ENCODE measurements around the gene PPP6R3.
"Not testable (repeated sequence)": the region's sequence is repeated elsewhere in the genome, so short reads cannot be mapped to it uniquely, and the experiment has no call there.

The PPP6R3 gene

GRCh38 chr11:68523033-68523432 lies 62.5 kb downstream of the PPP6R3 start:
- in situ Hi-C loops (cut with MboI; ENCODE audit: low sequenced_read_pairs) = no loop called here

GRCh38 chr11:68523743-68524142 lies 63.2 kb downstream of the PPP6R3 start:
- in situ Hi-C loops (cut with MboI; ENCODE audit: low sequenced_read_pairs) = no loop called here

GRCh38 chr11:68524213-68524612 lies 63.7 kb downstream of the PPP6R3 start:
- in situ Hi-C loops (cut with MboI; ENCODE audit: low sequenced_read_pairs) = no loop called here

GRCh38 chr11:68524681-68525080 lies 64.1 kb downstream of the PPP6R3 start:
- in situ Hi-C loops (cut with MboI; ENCODE audit: low sequenced_read_pairs) = no loop called here

- in situ Hi-C loops (cut with MboI; ENCODE audit: low sequenced_read_pairs) = no loop called here
Observed at GRCh38 chr11:68525336-68525735, 64.8 kb downstream of the PPP6R3 start.

- in situ Hi-C loops (cut with MboI; ENCODE audit: low sequenced_read_pairs) = no loop called here
Observed at GRCh38 chr11:68525930-68526329, 65.4 kb downstream of the PPP6R3 start.

- in situ Hi-C loops (cut with MboI; ENCODE audit: low sequenced_read_pairs) = no loop called here
Observed at GRCh38 chr11:68527585-68527984, 67.0 kb downstream of the PPP6R3 start.

GRCh38 chr11:68528630-68529029 lies 68.1 kb downstream of the PPP6R3 start:
- in situ Hi-C loops (cut with MboI; ENCODE audit: low sequenced_read_pairs) = no loop called here

GRCh38 chr11:68531129-68531693 lies 70.7 kb downstream of the PPP6R3 start:
- in situ Hi-C loops (cut with MboI; ENCODE audit: low sequenced_read_pairs) = no loop called here

- in situ Hi-C loops (cut with MboI; ENCODE audit: low sequenced_read_pairs) = no loop called here
Observed at GRCh38 chr11:68532727-68533369, 72.3 kb downstream of the PPP6R3 start.

GRCh38 chr11:68533945-68534344 lies 73.4 kb downstream of the PPP6R3 start:
- in situ Hi-C loops (cut with MboI; ENCODE audit: low sequenced_read_pairs) = no loop called here

GRCh38 chr11:68535098-68535497 lies 74.5 kb downstream of the PPP6R3 start:
- in situ Hi-C loops (cut with MboI; ENCODE audit: low sequenced_read_pairs) = no loop called here

GRCh38 chr11:68536706-68537105 lies 76.2 kb downstream of the PPP6R3 start:
- in situ Hi-C loops (cut with MboI; ENCODE audit: low sequenced_read_pairs) = no loop called here

GRCh38 chr11:68538025-68538424 lies 77.5 kb downstream of the PPP6R3 start:
- in situ Hi-C loops (cut with MboI; ENCODE audit: low sequenced_read_pairs) = no loop called here

GRCh38 chr11:68539395-68539794 lies 78.8 kb downstream of the PPP6R3 start:
- in situ Hi-C loops (cut with MboI; ENCODE audit: low sequenced_read_pairs) = no loop called here

- in situ Hi-C loops (cut with MboI; ENCODE audit: low sequenced_read_pairs) = not testable (repeated sequence)
Observed at GRCh38 chr11:68540504-68540903, 80.0 kb downstream of the PPP6R3 start.

- in situ Hi-C loops (cut with MboI; ENCODE audit: low sequenced_read_pairs) = no loop called here
Observed at GRCh38 chr11:68541116-68541515, 80.6 kb downstream of the PPP6R3 start.

- in situ Hi-C loops (cut with MboI; ENCODE audit: low sequenced_read_pairs) = no loop called here
Observed at GRCh38 chr11:68541991-68542390, 81.4 kb downstream of the PPP6R3 start.

- in situ Hi-C loops (cut with MboI; ENCODE audit: low sequenced_read_pairs) = no loop called here
Observed at GRCh38 chr11:68542617-68543016, 82.1 kb downstream of the PPP6R3 start.

- in situ Hi-C loops (cut with MboI; ENCODE audit: low sequenced_read_pairs) = no loop called here
Observed at GRCh38 chr11:68543594-68543993, 83.0 kb downstream of the PPP6R3 start.

GRCh38 chr11:68545347-68545746 lies 84.8 kb downstream of the PPP6R3 start:
- in situ Hi-C loops (cut with MboI; ENCODE audit: low sequenced_read_pairs) = no loop called here

GRCh38 chr11:68545796-68546195 lies 85.2 kb downstream of the PPP6R3 start:
- in situ Hi-C loops (cut with MboI; ENCODE audit: low sequenced_read_pairs) = no loop called here

- in situ Hi-C loops (cut with MboI; ENCODE audit: low sequenced_read_pairs) = no loop called here
Observed at GRCh38 chr11:68546555-68546954, 86.0 kb downstream of the PPP6R3 start.

Measured in HL-60/S4 treated with retinoic acid at 250 ng/mL for 4 days and 3 days (cell line).